K562 (cell line): Measurements from ENCODE around the gene RNF186. TPM values are rescaled to one million over a fixed set of nuclear protein-coding genes. Genes with fewer than 3 reads are reported as not detected.

Source experiments
- ATAC-seq: fragments of 200-7000 bp; cut with Tn5 transposase; 3 replicates; pipeline ENCODE4 v1.9.1; 2020; ENCODE audit warnings: moderate library complexity
- BruUV-seq: library from RNA; stranded (reverse); fragments of 400-500 nt; replicated peaks from 2 replicates; lab custom pipeline; 2021; lab: Mats Ljungman, UMichigan
- CTCF ChIA-PET: fragments of 300-600 bp; formaldehyde crosslinking; extraction: SDS; loops from one replicate; lab custom pipeline; 2021; ENCODE audit warnings: low intra/inter-chr PET ratio; lab: Yijun Ruan, JAX
- POLR2A ChIA-PET: fragments of 300-600, 350-650 bp; sonication (Branson Sonifier 250); formaldehyde crosslinking; extraction: SDS; loops from one replicate; lab custom pipeline; 2021; ENCODE audit warnings: antibody characterized with exemption, inconsistent platforms; lab: Yijun Ruan, JAX
- DNase-seq, 4 experiments: peaks; one replicate each; pipeline versions ENCODE4 v3.0.0 to v3.0.0-alpha.2; 2011 to 2018; ENCODE audit warnings: low spot score in 3 of 4, mixed read lengths in 3 of 4; ENCODE audit errors: extremely low read depth in 1 of 4
- FAIRE-seq: peaks from 2 replicates; lab custom pipeline; 2011; peaks lifted over from hg19 to GRCh38; lab: Jason Lieb, UNC
- H2AFZ ChIP-seq: 2 replicates; pipeline ENCODE4 v1.6.0; 2011; ENCODE audit warnings: low read depth, low read length, control low read depth, inconsistent platforms
- H3K27ac ChIP-seq: fragments of 200-600 bp; 3 replicates; pipeline ENCODE4 v1.8.0; 2011; ENCODE audit warnings: low read depth, mild to moderate bottlenecking, control low read depth, inconsistent platforms, low read length, moderate library complexity, mixed read lengths; ENCODE audit errors: extremely low read depth
- H3K27me3 ChIP-seq, 2 experiments: fragments of 300-600 bp in 1 of 2; 2 replicates in 1 of 2; 3 replicates in 1 of 2; pipeline versions ENCODE4 v1.6.0 to v1.8.0; 2011; ENCODE audit warnings: inconsistent platforms in 2 of 2, low read length in 2 of 2, mild to moderate bottlenecking in 1 of 2, mixed read lengths in 1 of 2, moderate library complexity in 1 of 2; ENCODE audit not compliant: control insufficient read depth in 2 of 2, insufficient read depth in 2 of 2
- H3K36me3 ChIP-seq: fragments of 300-600 bp; 3 replicates; pipeline ENCODE4 v1.8.0; 2011; ENCODE audit warnings: mild to moderate bottlenecking, low read length, inconsistent platforms; ENCODE audit not compliant: control insufficient read depth, insufficient read depth
- H3K4me1 ChIP-seq, 2 experiments: fragments of 200-600 bp in 1 of 2; replicated peaks in 1 of 2; 2 replicates in 1 of 2; 3 replicates in 1 of 2; pipeline versions ENCODE4 v1.5.1 to v1.8.0; 2011; ENCODE audit warnings: inconsistent platforms in 2 of 2, low read length in 2 of 2, mild to moderate bottlenecking in 1 of 2, mixed read lengths in 1 of 2, moderate library complexity in 1 of 2; ENCODE audit not compliant: control insufficient read depth in 2 of 2, insufficient read depth in 2 of 2
- H3K4me2 ChIP-seq: 2 replicates; pipeline ENCODE4 v1.6.1; 2011; ENCODE audit warnings: low read length, control low read depth, inconsistent platforms, mixed read lengths; ENCODE audit not compliant: insufficient read depth
- H3K4me3 ChIP-seq: fragments of 200-600 bp; sonication (generic), shearing (Covaris generic); 2 replicates; pipeline ENCODE4 v1.5.1; 2016; ENCODE audit warnings: control low read depth, inconsistent platforms
- H3K79me2 ChIP-seq: fragments of 200-600 bp; 3 replicates; pipeline ENCODE4 v1.8.0; 2011; ENCODE audit warnings: low read length, inconsistent platforms; ENCODE audit not compliant: control insufficient read depth, insufficient read depth
- H3K9ac ChIP-seq, 2 experiments: 2 replicates each; pipeline versions ENCODE4 v1.6.0 to v1.6.1; 2011; ENCODE audit warnings: low read depth in 2 of 2, low read length in 2 of 2, control low read depth in 1 of 2, inconsistent platforms in 1 of 2, mild to moderate bottlenecking in 1 of 2, mixed read lengths in 1 of 2; ENCODE audit not compliant: insufficient read depth in 1 of 2
- H3K9me1 ChIP-seq: one replicate; pipeline ENCODE4 v1.6.0; 2011; ENCODE audit warnings: inconsistent platforms, mild to moderate bottlenecking, low read length, moderate library complexity; ENCODE audit not compliant: control insufficient read depth, insufficient read depth
- H3K9me3 ChIP-seq: replicated peaks from 2 replicates; pipeline ENCODE4 v1.5.1; 2011; ENCODE audit warnings: low read depth, low read length, inconsistent platforms; ENCODE audit not compliant: control insufficient read depth, insufficient read depth
- H4K20me1 ChIP-seq: replicated peaks from 2 replicates; pipeline ENCODE4 v1.6.1; 2011; ENCODE audit warnings: low read length, inconsistent platforms, mixed read lengths; ENCODE audit not compliant: control insufficient read depth, insufficient read depth
- CBX8 ChIP-seq: fragments of 200-600 bp; sonication (generic); IDR thresholded peaks from 2 replicates; pipeline ENCODE4 v1.6.1; 2012; ENCODE audit warnings: borderline replicate concordance, mixed run types, low read depth, mild to moderate bottlenecking, moderate library complexity, mixed read lengths, low read length, control low read depth, inconsistent platforms; ENCODE audit not compliant: poor library complexity, severe bottlenecking; ENCODE audit errors: extremely low read depth
- DPF2 ChIP-seq: fragments of 450-650 bp; IDR thresholded peaks from 2 replicates; pipeline ENCODE4 v1.6.1; 2016
- HLTF ChIP-seq: fragments of 450-650 bp; IDR thresholded peaks from 2 replicates; pipeline ENCODE4 v1.6.1; 2016
- PML ChIP-seq: IDR thresholded peaks from 2 replicates; pipeline ENCODE4 v1.6.1; 2012; ENCODE audit warnings: low read length, inconsistent platforms
- RBM25 ChIP-seq: fragments of 200-400 bp; formaldehyde crosslinking; IDR thresholded peaks from 2 replicates; pipeline ENCODE4 v1.6.1; 2018; ENCODE audit warnings: low read length, low read depth, moderate library complexity; ENCODE audit not compliant: severe bottlenecking
- RFX1 ChIP-seq: fragments of 450-650 bp; IDR thresholded peaks from 2 replicates; pipeline ENCODE4 v1.6.1; 2016; ENCODE audit warnings: mild to moderate bottlenecking, moderate library complexity
- SMARCE1 ChIP-seq: fragments of 450-650 bp; IDR thresholded peaks from 2 replicates; pipeline ENCODE4 v1.7.1; 2016; ENCODE audit warnings: mild to moderate bottlenecking
- TCF3 ChIP-seq: sonication (generic); formaldehyde crosslinking; IDR thresholded peaks from 2 replicates; pipeline ENCODE4 v1.4.0; 2020; ENCODE audit warnings: mild to moderate bottlenecking, missing genetic modification reagents
- TEAD4 ChIP-seq, 2 experiments: sonication (generic) in 1 of 2; formaldehyde crosslinking in 1 of 2; IDR thresholded peaks; 2 replicates each; pipeline versions ENCODE4 v1.6.1 to v1.8.0; 2012 to 2022; ENCODE audit warnings: borderline replicate concordance in 1 of 2, inconsistent platforms in 1 of 2, low read length in 1 of 2, mild to moderate bottlenecking in 1 of 2, missing genetic modification reagents in 1 of 2
- ZBED1 ChIP-seq: IDR thresholded peaks from 2 replicates; pipeline ENCODE4 v1.6.1; 2014
- ZNF174 ChIP-seq: fragments of 250-450 bp; sonication (Bioruptor Pico); IDR thresholded peaks from 2 replicates; pipeline ENCODE4 v1.4.0; 2020; ENCODE audit warnings: mild to moderate bottlenecking
- ZNF274 ChIP-seq: IDR thresholded peaks from 2 replicates; pipeline ENCODE4 v1.6.1; 2011; ENCODE audit warnings: low read depth, mild to moderate bottlenecking, low read length, moderate library complexity, borderline replicate concordance
- ZNF280A ChIP-seq: fragments of 450-650 bp; IDR thresholded peaks from 2 replicates; pipeline ENCODE4 v1.6.1; 2018; ENCODE audit warnings: mild to moderate bottlenecking, low read depth; ENCODE audit not compliant: partially characterized antibody
- ZNF830 ChIP-seq: fragments of 250-450 bp; sonication (Bioruptor Pico); IDR thresholded peaks from 2 replicates; pipeline ENCODE4 v1.5.0; 2021; ENCODE audit warnings: mild to moderate bottlenecking
- WGBS: fragments of 100-300 bp; shearing (Covaris generic); methylation state at CpG from one replicate; pipeline ENCODE4 v1.1.6; 2016; ENCODE audit warnings: low coverage, mixed read lengths; ENCODE audit not compliant: insufficient coverage; ENCODE audit errors: missing lambda C conversion rate; 5-methylcytosine and 5-hydroxymethylcytosine counted together
- in situ Hi-C: fragments of 300-500 bp; cut with MboI; formaldehyde crosslinking; loops from 4 replicates; pipeline ENCODE4 v1.15.0; 2018; ENCODE audit warnings: inconsistent platforms, mixed read lengths
- intact Hi-C: fragments of 100-400 bp; cut with micrococcal nuclease; formaldehyde crosslinking; loops from 2 replicates; pipeline ENCODE4 v1.14.2; 2022
- polyA plus RNA-seq, 8 experiments: library from polyadenylated mRNA; depleted of rRNA in 4 of 8; stranded (reverse) in 5 of 8; unstranded in 3 of 8; fragments of >200 nt; fragmentation: Nextera tagmentation in 2 of 8; fragmentation: Illumina TruSeq in 1 of 8; extraction: Ambion mirVana in 2 of 8; extraction: Trizol in 1 of 8; gene quantifications; 2 replicates each; pipeline versions ENCODE4 v1.2.1 to v1.2.3, GENCODE V29; 2011 to 2014; ENCODE audit warnings: inconsistent platforms in 1 of 8, missing spikeins in 1 of 8
- total RNA-seq, 7 experiments: library from RNA; depleted of rRNA in 6 of 7; stranded (reverse); fragments of >200 nt in 6 of 7; fragmentation: Illumina TruSeq in 2 of 7; extraction: Trizol in 2 of 7; gene quantifications; 2 replicates each; pipeline versions ENCODE4 v1.2.1 to v1.2.3, GENCODE V29; 2011 to 2021; ENCODE audit warnings: low replicate concordance in 1 of 7

Gene RNF186
- total and polyA plus RNA-seq, 9 of the 15 experiments (the other 6 are each of a cell fraction or from before 2014, with no cell fraction given), result not detected

- 10% methylated on average over 1 of the region's 1 CpG for WGBS
- Histone ChIP-seq H3K79me2 (no peaks in the 10 kb centered on the region), H3K27ac (no peak overlapping the region), H3K4me2 (no peak overlapping the region), H4K20me1 (no peaks in the 10 kb centered on the region; the same call in 1 of the 2 replicates), H3K36me3 (no peaks in the 10 kb centered on the region), H3K9ac (no peak overlapping the region), H3K9me3 (no peaks in the 10 kb centered on the region; the same call in 1 of the 2 replicates), H3K4me1 (peaks cover 0 to 13% of the 10 kb centered on the region in 2 experiments; a peak in 2 of 5 replicates), H3K4me3 (no peak overlapping the region), H3K9me1 (no peaks in the 10 kb centered on the region), H2AFZ (no peak overlapping the region), H3K27me3 (peaks cover 2 to 9% of the 10 kb centered on the region in 2 experiments; a peak in 3 of 5 replicates)
- no TSS peak for BruUV-seq
- CTCF ChIA-PET, result interaction anchor here (0.5 kb wide), 1 partner anchor 63 kb away, joined by 7 read pairs; no protein-coding TSS in a partner anchor
- in situ Hi-C loops (no loop called here), intact Hi-C loops (no loop called here)
- ATAC-seq, result no peak
- FAIRE-seq, result no peak
- POLR2A ChIA-PET, result interaction anchor here (0.7 to 2.2 kb wide), 4 partner anchors 10 to 467 kb away, joined by 3 to 6 read pairs (median 4); no protein-coding TSS in a partner anchor
- TF ChIP-seq RBM25 (peak; percentile 95), TCF3 (CRISPR knock-in tag) (no peak), ZNF274 (no peak)
- no peak for DNase-seq
These were observed 46.9 kb upstream of the RNF186 start for GRCh38 chr1:19861842-19862530.

- DNase-seq (peak; percentile 24 to 73 (median 43)), ATAC-seq (peak; percentile 63), FAIRE-seq (peak; percentile 84)
- H3K36me3 ChIP-seq, result no peaks in the 10 kb centered on the region
- no peak overlapping the region for H2AFZ ChIP-seq
- peaks cover 0 to 13% of the 10 kb centered on the region in 2 experiments; a peak in 2 of 5 replicates for H3K4me1 ChIP-seq
- ChIA-PET CTCF (no interaction called here), POLR2A (interaction anchor here (1.1 to 2.2 kb wide), 3 partner anchors 9 to 17 kb away, joined by 3 to 6 read pairs (median 6); no protein-coding TSS in a partner anchor)
- no peaks in the 10 kb centered on the region for H3K79me2 ChIP-seq
- intact Hi-C loops (no loop called here), in situ Hi-C loops (no loop called here)
- no peaks in the 10 kb centered on the region for H3K9me1 ChIP-seq
- H3K27ac ChIP-seq, result no peak overlapping the region
- no peak overlapping the region for H3K9ac ChIP-seq
- no peaks in the 10 kb centered on the region; the same call in 1 of the 2 replicates for H4K20me1 ChIP-seq
- H3K27me3 ChIP-seq, result peaks cover 2 to 9% of the 10 kb centered on the region in 2 experiments; a peak in 3 of 5 replicates
- 0 out of 2 replicates have a peak overlapping the region, but pooled peaks have one; percentile 22 for H3K4me2 ChIP-seq
- H3K4me3 ChIP-seq, result no peak overlapping the region
- no peaks in the 10 kb centered on the region; the same call in 1 of the 2 replicates for H3K9me3 ChIP-seq
- BruUV-seq, result no TSS peak
- WGBS, result 0% methylated on average over 2 of the region's 2 CpGs
- TF ChIP-seq HLTF, result no peak
- no peak for TF ChIP-seq ZBED1
- TF ChIP-seq ZNF280A, result no peak
- peak; percentile 92 for TF ChIP-seq TEAD4 (IDR thresholded peaks at IDR 0.05; ENCODE audit: low read length)
- no peak for TF ChIP-seq TEAD4 (CRISPR knock-in tag; IDR thresholded peaks at IDR 0.05; ENCODE audit: borderline replicate concordance)
- TF ChIP-seq CBX8, result no peak
- no peak for TF ChIP-seq ZNF174 (CRISPR knock-in tag)
- peak; percentile 76 for TF ChIP-seq DPF2
- TF ChIP-seq RFX1, result peak; percentile 54
- no peak for TF ChIP-seq ZNF830 (CRISPR knock-in tag)
- TF ChIP-seq SMARCE1, result peak; percentile 71
- TF ChIP-seq PML, result peak; percentile 65; the same call in 1 of the 2 replicates
These were observed 46.0 kb upstream of the RNF186 start for GRCh38 chr1:19861034-19861433.
